HepG2 (cell line): ENCODE data around the gene BRD1. TPM values are rescaled to one million over a fixed set of nuclear protein-coding genes. Genes with fewer than 3 reads are reported as not detected.

Source experiments
- ATAC-seq: fragments of 200-7000 bp; cut with Tn5 transposase; 3 replicates; pipeline ENCODE4 v1.9.1; 2020; ENCODE audit warnings: mild to moderate bottlenecking, moderate library complexity
- BruUV-seq: library from RNA; stranded (reverse); fragments of 400-500 nt; replicated peaks from 2 replicates; lab custom pipeline; 2021; lab: Mats Ljungman, UMichigan
- CTCF ChIA-PET: fragments of 300-600 bp; formaldehyde crosslinking; extraction: SDS; loops from one replicate; lab custom pipeline; 2021; ENCODE audit warnings: low total read pairs, inconsistent platforms, low intra/inter-chr PET ratio; lab: Yijun Ruan, JAX
- POLR2A ChIA-PET: fragments of 350-600 bp; sonication (Branson Sonifier 250); formaldehyde crosslinking; loops from one replicate; lab custom pipeline; 2020; ENCODE audit warnings: antibody characterized with exemption, inconsistent platforms; lab: Yijun Ruan, JAX
- DNase-seq: peaks from one replicate; pipeline ENCODE4 v3.0.0-alpha.2; 2015; ENCODE audit warnings: low spot score
- FAIRE-seq: peaks from 3 replicates; lab custom pipeline; 2011; peaks lifted over from hg19 to GRCh38; lab: Jason Lieb, UNC
- H2AFZ ChIP-seq: one replicate; pipeline ENCODE4 v1.6.1; 2011; ENCODE audit warnings: low read length, inconsistent platforms
- H3K27ac ChIP-seq: fragments of 300-600 bp; 3 replicates; pipeline ENCODE4 v1.8.0; 2011; ENCODE audit warnings: mixed run types, mild to moderate bottlenecking, mixed read lengths, low read length, inconsistent platforms; ENCODE audit not compliant: insufficient read depth; ENCODE audit errors: extremely low read length
- H3K27me3 ChIP-seq, 2 experiments: fragments of 200-600 bp in 1 of 2; 2 replicates in 1 of 2; 3 replicates in 1 of 2; pipeline versions ENCODE4 v1.6.0 to v1.8.0; 2011; ENCODE audit warnings: low read length in 2 of 2, mild to moderate bottlenecking in 2 of 2, moderate library complexity in 2 of 2, inconsistent platforms in 1 of 2; ENCODE audit not compliant: insufficient read depth in 2 of 2, control insufficient read depth in 1 of 2
- H3K36me3 ChIP-seq, 2 experiments: fragments of 200-600 bp in 1 of 2; replicated peaks in 1 of 2; 2 replicates in 1 of 2; 3 replicates in 1 of 2; pipeline versions ENCODE4 v1.5.1 to v1.8.0; 2011; ENCODE audit warnings: low read length in 2 of 2, inconsistent platforms in 1 of 2; ENCODE audit not compliant: insufficient read depth in 2 of 2, control insufficient read depth in 1 of 2
- H3K4me1 ChIP-seq: 2 replicates; pipeline ENCODE4 v1.5.1; 2012; ENCODE audit warnings: low read length, inconsistent platforms; ENCODE audit not compliant: insufficient read depth
- H3K4me2 ChIP-seq: 2 replicates; pipeline ENCODE4 v1.6.0; 2011; ENCODE audit warnings: low read depth, low read length, inconsistent platforms
- H3K4me3 ChIP-seq, 3 experiments: fragments of 200-600 bp in 1 of 3; sonication (generic), shearing (Covaris generic) in 1 of 3; replicated peaks in 1 of 3; 2 replicates each; pipeline ENCODE4 v1.5.1; 2011 to 2016; ENCODE audit warnings: low read length in 3 of 3, inconsistent platforms in 2 of 3, low read depth in 2 of 3, mild to moderate bottlenecking in 2 of 3, control low read depth in 1 of 3, mixed read lengths in 1 of 3; ENCODE audit not compliant: insufficient read depth in 1 of 3
- H3K79me2 ChIP-seq: one replicate; pipeline ENCODE4 v1.6.1; 2011; ENCODE audit warnings: low read length, inconsistent platforms; ENCODE audit not compliant: insufficient read depth
- H3K9ac ChIP-seq: 2 replicates; pipeline ENCODE4 v1.6.0; 2011; ENCODE audit warnings: mild to moderate bottlenecking, low read depth, low read length, inconsistent platforms; ENCODE audit not compliant: insufficient read depth
- H3K9me3 ChIP-seq: 2 replicates; pipeline ENCODE4 v1.5.1; 2012; ENCODE audit warnings: mild to moderate bottlenecking, low read length
- H4K20me1 ChIP-seq: 2 replicates; pipeline ENCODE4 v1.6.0; 2011; ENCODE audit warnings: inconsistent platforms, mild to moderate bottlenecking, low read length, moderate library complexity; ENCODE audit not compliant: insufficient read depth
- AGO2 ChIP-seq: fragments of 200-400 bp; formaldehyde crosslinking; optimal IDR thresholded peaks from 2 replicates; pipeline ENCODE3; 2017; ENCODE audit warnings: mild to moderate bottlenecking, low read depth, low read length, moderate library complexity
- ARNT ChIP-seq: fragments of 450-650 bp; IDR thresholded peaks from 2 replicates; pipeline ENCODE4 v1.6.1; 2017
- FOXM1 ChIP-seq: sonication (generic); formaldehyde crosslinking; IDR thresholded peaks from 2 replicates; pipeline ENCODE4 v1.5.0; 2020; ENCODE audit warnings: missing genetic modification reagents
- HBP1 ChIP-seq: IDR thresholded peaks from 2 replicates; pipeline ENCODE4 v1.6.1; 2016; ENCODE audit warnings: low read depth, control low read depth
- HNF4G ChIP-seq, 2 experiments: sonication (generic) in 1 of 2; formaldehyde crosslinking in 1 of 2; IDR thresholded peaks; 2 replicates each; pipeline versions ENCODE4 v1.4.0 to v1.6.1; 2011 to 2020; ENCODE audit warnings: borderline replicate concordance in 2 of 2, low read depth in 2 of 2, mild to moderate bottlenecking in 2 of 2, low read length in 1 of 2, missing genetic modification reagents in 1 of 2, moderate library complexity in 1 of 2
- KLF15 ChIP-seq: sonication (generic); formaldehyde crosslinking; IDR thresholded peaks from 2 replicates; pipeline ENCODE4 v1.8.1; 2023; ENCODE audit warnings: borderline replicate concordance, mild to moderate bottlenecking, inconsistent platforms, missing genetic modification reagents, mixed read lengths
- MXD3 ChIP-seq: IDR thresholded peaks from 2 replicates; pipeline ENCODE4 v1.6.1; 2016; ENCODE audit warnings: mild to moderate bottlenecking, missing biosample characterization, missing genetic modification reagents
- NCOR1 ChIP-seq: fragments of 200-600 bp; sonication (generic); IDR thresholded peaks from 2 replicates; pipeline ENCODE4 v1.7.0; 2017; ENCODE audit warnings: antibody characterized with exemption, low read length, borderline replicate concordance
- TP53 ChIP-seq: sonication (generic); formaldehyde crosslinking; conservative IDR thresholded peaks from 2 replicates; pipeline ENCODE4 v1.4.0; 2020; ENCODE audit warnings: missing genetic modification reagents
- YEATS4 ChIP-seq: sonication (generic); formaldehyde crosslinking; IDR thresholded peaks from 2 replicates; pipeline ENCODE4 v1.4.0; 2020; ENCODE audit warnings: missing genetic modification reagents, borderline replicate concordance
- ZIK1 ChIP-seq: sonication (generic); formaldehyde crosslinking; IDR thresholded peaks from 2 replicates; pipeline ENCODE4 v1.5.0; 2020; ENCODE audit warnings: mild to moderate bottlenecking, low read depth, missing genetic modification reagents, borderline replicate concordance
- ZNF121 ChIP-seq: sonication (generic); formaldehyde crosslinking; IDR thresholded peaks from 2 replicates; pipeline ENCODE4 v1.5.0; 2020; ENCODE audit warnings: mild to moderate bottlenecking, missing genetic modification reagents
- ZNF224 ChIP-seq: sonication (generic); formaldehyde crosslinking; IDR thresholded peaks from 2 replicates; pipeline ENCODE4 v1.5.0; 2020; ENCODE audit warnings: mild to moderate bottlenecking, missing genetic modification reagents
- ZNF234 ChIP-seq: sonication (generic); formaldehyde crosslinking; conservative IDR thresholded peaks from 2 replicates; pipeline ENCODE4 v1.5.1; 2020; ENCODE audit warnings: mild to moderate bottlenecking, missing genetic modification reagents
- ZNF503 ChIP-seq: sonication (generic); formaldehyde crosslinking; IDR thresholded peaks from 2 replicates; pipeline ENCODE4 v1.4.0; 2020; ENCODE audit warnings: missing genetic modification reagents
- WGBS: methylation state at CpG from one replicate; pipeline ENCODE4 v1.1.6; 2017; ENCODE audit warnings: low lambda C conversion rate; 5-methylcytosine and 5-hydroxymethylcytosine counted together
- in situ Hi-C: cut with HindIII; loops from 2 replicates; pipeline ENCODE4 v1.10.0; 2017; ENCODE audit warnings: low pct_unique_long_range_greater_than_20kb; ENCODE audit not compliant: extremely low pct_ligation_motif_present
- intact Hi-C: fragments of 100-400 bp; cut with micrococcal nuclease; formaldehyde crosslinking; loops from one replicate; pipeline ENCODE4 v1.10.0; 2022; ENCODE audit not compliant: unreplicated experiment
- polyA plus RNA-seq, 8 experiments: library from polyadenylated mRNA; depleted of rRNA in 3 of 8; stranded (reverse) in 7 of 8; unstranded in 1 of 8; fragments of >200 nt; fragmentation: Illumina TruSeq in 4 of 8; extraction: Trizol in 4 of 8; gene quantifications; 2 replicates each; pipeline versions ENCODE4 v1.2.1 to v1.2.3, GENCODE V29; 2011 to 2016; ENCODE audit warnings: low read depth in 4 of 8, missing spikeins in 1 of 8, mixed read lengths in 1 of 8; ENCODE audit not compliant: insufficient read depth in 1 of 8
- total RNA-seq, 5 experiments: library from RNA; depleted of rRNA; stranded (reverse); fragments of >200 nt; fragmentation: Illumina TruSeq; extraction: Trizol; gene quantifications; 2 replicates each; pipeline ENCODE4 v1.2.3, GENCODE V29; 2016; ENCODE audit warnings: low read depth in 1 of 5

BRD1 gene
- total and polyA plus RNA-seq, 2 of the 13 experiments (the other 11 are each of a cell fraction or from before 2014, with no cell fraction given), result 5.1 to 12.0 TPM

GRCh38 chr22:49779211-49779610 lies 48.5 kb downstream of the BRD1 start:
- Histone ChIP-seq H3K4me1 (no peaks in the 10 kb centered on the region), H2AFZ (no peak overlapping the region), H3K79me2 (peaks cover 10% of the 10 kb centered on the region), H3K9me3 (no peaks in the 10 kb centered on the region), H3K4me3 (no peak overlapping the region), H3K36me3 (peaks cover 37 to 60% of the 10 kb centered on the region in 2 experiments; a peak in 4 of 5 replicates), H3K9ac (no peak overlapping the region), H3K27ac (no peak overlapping the region), H3K4me2 (no peak overlapping the region)
- no TSS peak for BruUV-seq
- no peak for DNase-seq
- 94% methylated on average over 13 of the region's 13 CpGs for WGBS
- intact Hi-C loops, result no loop called here
- FAIRE-seq, result no peak
- POLR2A ChIA-PET, result no interaction called here
- ATAC-seq, result no peak
- TF ChIP-seq KLF15 (CRISPR knock-in tag), result no peak
- no peak for TF ChIP-seq FOXM1 (CRISPR knock-in tag)
- no peak for TF ChIP-seq ZNF121 (CRISPR knock-in tag)
- TF ChIP-seq NCOR1, result no peak
- TF ChIP-seq AGO2, result no peak
- no peak for TF ChIP-seq YEATS4
- TF ChIP-seq, all 625 proteins: peak for 0
- H4K20me1 ChIP-seq, result peaks cover 5% of the 10 kb centered on the region; the same call in 1 of the 2 replicates
- in situ Hi-C loops, result no loop called here
- CTCF ChIA-PET, result no interaction called here
- no peaks in the 10 kb centered on the region for H3K27me3 ChIP-seq

- in situ Hi-C loops (no loop called here), intact Hi-C loops (no loop called here)
- ChIA-PET CTCF (no interaction called here), POLR2A (no interaction called here)
- H3K9me3 ChIP-seq, result no peaks in the 10 kb centered on the region
- H3K9ac ChIP-seq, result no peak overlapping the region
- peaks cover 29 to 61% of the 10 kb centered on the region in 2 experiments; a peak in 4 of 5 replicates for H3K36me3 ChIP-seq
- peaks cover 8% of the 10 kb centered on the region for H3K79me2 ChIP-seq
- no peak overlapping the region for H3K27ac ChIP-seq
- H3K27me3 ChIP-seq, result no peaks in the 10 kb centered on the region
- ATAC-seq (no peak), FAIRE-seq (no peak), DNase-seq (no peak)
- WGBS, result 97% methylated on average over 38 of the region's 40 CpGs
- no peak overlapping the region for H2AFZ ChIP-seq
- H3K4me2 ChIP-seq, result no peak overlapping the region
- H3K4me3 ChIP-seq, result no peak overlapping the region
- no TSS peak for BruUV-seq
- H3K4me1 ChIP-seq, result no peaks in the 10 kb centered on the region
- H4K20me1 ChIP-seq, result peaks cover 5% of the 10 kb centered on the region; the same call in 1 of the 2 replicates
- TF ChIP-seq TP53, result no peak
- TF ChIP-seq ARNT, result no peak
- TF ChIP-seq ZNF234 (CRISPR knock-in tag), result no peak
- TF ChIP-seq HNF4G (IDR thresholded peaks at IDR 0.05; ENCODE audit: borderline replicate concordance, low read depth, low read length), result no peak
- no peak for TF ChIP-seq HNF4G (CRISPR knock-in tag; IDR thresholded peaks at IDR 0.05; ENCODE audit: borderline replicate concordance, low read depth)
- no peak for TF ChIP-seq MXD3 (CRISPR knock-in tag)
- no peak for TF ChIP-seq ZNF224
- TF ChIP-seq ZNF503, result no peak
- no peak for TF ChIP-seq ZIK1
- TF ChIP-seq HBP1, result no peak
Observed at GRCh38 chr22:49777569-49778249, 50.0 kb downstream of the BRD1 start.
